Measurements from ENCODE around the gene MCTP1.

GRCh38 chr5:95251185-95251584, 33.7 kb downstream of the MCTP1 start:
- TF ChIP-seq CHD4 (IDR thresholded peaks at IDR 0.05) (no peak), CBX3 (IDR thresholded peaks at IDR 0.05; ENCODE audit: borderline replicate concordance, low read depth) (no peak), EZH2 (IDR thresholded peaks at IDR 0.05; ENCODE audit: borderline replicate concordance, control insufficient read depth, low read depth, low read length) (no peak)

Data from GM12878 (cell line).